HFF-Myc (cell line): ENCODE results near the gene STK32C.

ENCODE experiments used
- DNase-seq: peaks from one replicate; pipeline ENCODE4 v3.0.0-alpha.2; 2011; ENCODE audit warnings: low read depth; ENCODE audit errors: extremely low read depth
- H3K4me3 ChIP-seq: replicated peaks from 2 replicates; pipeline ENCODE4 v1.5.1; 2011; ENCODE audit warnings: low read depth, mild to moderate bottlenecking, control low read depth, low read length
- TF ChIP-seq, protein P1 (sequence below): IDR thresholded peaks from 2 replicates; pipeline ENCODE4 v1.5.1; 2012; ENCODE audit warnings: mild to moderate bottlenecking, low read depth, low read length, control low read depth; ENCODE audit errors: missing control alignments

Gene STK32C

GRCh38 chr10:132206806-132207535, 100.8 kb downstream of the STK32C start:
- DNase-seq = no peak
- no peak overlapping the region for H3K4me3 ChIP-seq
- TF ChIP-seq, protein P1, sequence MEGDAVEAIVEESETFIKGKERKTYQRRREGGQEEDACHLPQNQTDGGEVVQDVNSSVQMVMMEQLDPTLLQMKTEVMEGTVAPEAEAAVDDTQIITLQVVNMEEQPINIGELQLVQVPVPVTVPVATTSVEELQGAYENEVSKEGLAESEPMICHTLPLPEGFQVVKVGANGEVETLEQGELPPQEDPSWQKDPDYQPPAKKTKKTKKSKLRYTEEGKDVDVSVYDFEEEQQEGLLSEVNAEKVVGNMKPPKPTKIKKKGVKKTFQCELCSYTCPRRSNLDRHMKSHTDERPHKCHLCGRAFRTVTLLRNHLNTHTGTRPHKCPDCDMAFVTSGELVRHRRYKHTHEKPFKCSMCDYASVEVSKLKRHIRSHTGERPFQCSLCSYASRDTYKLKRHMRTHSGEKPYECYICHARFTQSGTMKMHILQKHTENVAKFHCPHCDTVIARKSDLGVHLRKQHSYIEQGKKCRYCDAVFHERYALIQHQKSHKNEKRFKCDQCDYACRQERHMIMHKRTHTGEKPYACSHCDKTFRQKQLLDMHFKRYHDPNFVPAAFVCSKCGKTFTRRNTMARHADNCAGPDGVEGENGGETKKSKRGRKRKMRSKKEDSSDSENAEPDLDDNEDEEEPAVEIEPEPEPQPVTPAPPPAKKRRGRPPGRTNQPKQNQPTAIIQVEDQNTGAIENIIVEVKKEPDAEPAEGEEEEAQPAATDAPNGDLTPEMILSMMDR = no peak

DNA sequence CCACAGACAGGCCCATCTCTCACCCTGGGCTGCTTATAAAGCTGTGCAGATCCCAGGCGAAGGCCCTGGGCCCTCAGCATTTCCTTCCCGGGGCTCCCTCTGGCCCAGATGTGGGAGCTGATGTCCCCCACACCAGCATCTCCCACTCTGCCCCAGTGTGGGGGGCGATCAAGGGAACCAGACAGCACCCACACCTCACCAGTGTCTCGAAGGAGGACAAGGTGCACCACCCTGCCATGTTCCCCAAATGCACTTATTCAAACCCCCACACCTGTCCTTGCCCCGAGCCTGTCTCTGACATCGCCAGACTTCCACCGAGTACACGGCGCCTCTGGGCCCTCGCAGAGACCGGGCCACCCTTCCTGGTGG, 101.4 kb downstream of the STK32C start:
- no peak overlapping the region for H3K4me3 ChIP-seq
- TF ChIP-seq, protein P1 = no peak
- no peak for DNase-seq

DNA sequence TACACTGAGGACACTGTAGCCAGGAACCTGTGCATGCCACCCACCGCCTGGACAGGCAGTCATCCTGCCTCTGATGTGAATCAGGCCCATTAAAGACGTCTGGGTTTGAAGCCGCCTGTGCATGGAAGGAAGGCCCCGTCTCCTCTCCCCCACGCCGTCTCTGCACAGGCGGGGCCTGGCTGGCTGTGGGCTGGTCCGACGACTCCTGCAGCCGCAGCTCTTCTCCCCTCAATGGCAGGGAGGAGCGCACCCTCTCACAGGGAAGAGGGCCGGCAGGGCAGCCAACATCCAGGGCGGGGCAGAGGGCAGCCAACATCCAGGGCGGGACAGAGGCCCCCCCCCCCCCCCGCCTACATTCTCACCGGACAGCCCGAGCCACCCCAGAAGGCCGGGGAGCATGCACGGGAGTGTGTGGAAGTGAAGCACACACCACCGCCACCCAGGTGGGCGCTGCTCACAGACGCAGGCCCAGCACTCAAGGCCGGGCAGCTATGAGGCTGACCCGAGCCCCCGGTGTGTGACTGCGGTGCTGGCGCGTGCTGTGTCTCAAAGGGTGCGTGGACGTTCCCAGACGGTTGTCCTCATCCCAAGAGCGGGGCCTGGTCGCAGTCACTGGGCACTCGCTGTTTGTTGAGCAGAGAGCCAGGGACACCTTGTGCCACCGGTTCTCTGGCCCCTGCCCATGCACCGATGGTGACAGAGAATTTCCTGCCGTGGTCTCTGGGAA, 101.9 kb downstream of the STK32C start:
- DNase-seq = no peak
- H3K4me3 ChIP-seq = no peak overlapping the region
- TF ChIP-seq, protein P1 = no peak

GRCh38 chr10:132204781-132205473, 102.8 kb downstream of the STK32C start:
- H3K4me3 ChIP-seq = no peak overlapping the region
- DNase-seq = no peak
- TF ChIP-seq, protein P1 = no peak

- no peak for DNase-seq
- TF ChIP-seq, protein P1 = no peak
- H3K4me3 ChIP-seq = no peak overlapping the region
Observed at GRCh38 chr10:132204078-132204780, 103.5 kb downstream of the STK32C start.

- no peak overlapping the region for H3K4me3 ChIP-seq
- TF ChIP-seq, protein P1 = no peak
- no peak for DNase-seq
Observed at GRCh38 chr10:132203256-132204077, 104.3 kb downstream of the STK32C start.
